ENCODE results near the gene CAPG.

The CAPG gene

DNA sequence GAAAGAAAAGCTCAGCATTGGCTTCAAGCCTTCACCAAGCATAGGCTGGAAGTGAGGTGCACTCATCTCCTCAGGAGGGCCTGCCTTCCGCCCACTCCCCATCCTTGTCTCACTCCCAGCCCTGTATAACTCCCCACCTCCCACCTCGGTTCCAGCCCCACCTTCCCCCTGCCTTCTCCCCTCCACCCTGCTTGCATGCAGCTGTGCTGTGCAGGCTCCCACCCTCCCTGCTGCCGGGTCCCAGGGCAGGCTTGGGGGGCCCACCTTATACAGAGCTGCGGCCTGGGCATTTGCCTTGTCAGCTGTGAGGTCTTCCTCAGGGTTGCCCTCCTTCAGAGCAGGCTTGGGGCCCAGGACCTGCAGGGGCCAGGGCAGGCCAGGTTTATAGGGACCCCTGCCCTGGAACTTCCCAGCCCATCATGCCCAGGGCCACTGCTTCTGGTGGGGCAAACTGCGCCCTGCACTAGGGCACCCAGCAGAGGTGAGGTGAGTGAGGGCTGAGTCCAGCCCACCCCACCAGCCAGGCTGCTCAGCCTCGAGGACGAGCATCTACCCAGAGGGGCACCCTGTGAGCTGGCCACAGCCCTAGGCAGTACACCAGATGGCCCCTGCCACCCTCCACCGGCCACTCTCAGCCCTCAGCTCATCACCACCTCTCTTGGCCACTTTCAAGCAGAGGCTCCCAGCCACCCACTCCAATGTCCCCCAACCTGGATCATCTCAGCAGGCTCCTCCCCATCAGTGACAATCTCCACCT, 11.6 kb downstream of the CAPG start:
- DNase-seq (ENCODE audit: insufficient read length, low spot score) (no peak), FAIRE-seq (no peak)
- no peak for TF ChIP-seq SPI1 (IDR thresholded peaks at IDR 0.05; ENCODE audit: low read depth, low read length)
- TF ChIP-seq PAX5 (IDR thresholded peaks at IDR 0.05; ENCODE audit: insufficient read depth, low read length, severe bottlenecking): no peak
- TF ChIP-seq POLR2A (IDR thresholded peaks at IDR 0.05; ENCODE audit: low read depth, low read length): no peak
- no peak for TF ChIP-seq TAF1 (IDR thresholded peaks at IDR 0.05; ENCODE audit: low read depth, low read length)
- no peak for TF ChIP-seq POU2F2 (IDR thresholded peaks at IDR 0.05; ENCODE audit: low read depth, low read length)
- TF ChIP-seq POLR2AphosphoS5 (IDR thresholded peaks at IDR 0.05; ENCODE audit: low read depth, low read length): no peak

- no peak for DNase-seq (ENCODE audit: insufficient read length, low spot score)
Measured at GRCh38 chr2:85397925-85398331, 12.2 kb downstream of the CAPG start.

DNA sequence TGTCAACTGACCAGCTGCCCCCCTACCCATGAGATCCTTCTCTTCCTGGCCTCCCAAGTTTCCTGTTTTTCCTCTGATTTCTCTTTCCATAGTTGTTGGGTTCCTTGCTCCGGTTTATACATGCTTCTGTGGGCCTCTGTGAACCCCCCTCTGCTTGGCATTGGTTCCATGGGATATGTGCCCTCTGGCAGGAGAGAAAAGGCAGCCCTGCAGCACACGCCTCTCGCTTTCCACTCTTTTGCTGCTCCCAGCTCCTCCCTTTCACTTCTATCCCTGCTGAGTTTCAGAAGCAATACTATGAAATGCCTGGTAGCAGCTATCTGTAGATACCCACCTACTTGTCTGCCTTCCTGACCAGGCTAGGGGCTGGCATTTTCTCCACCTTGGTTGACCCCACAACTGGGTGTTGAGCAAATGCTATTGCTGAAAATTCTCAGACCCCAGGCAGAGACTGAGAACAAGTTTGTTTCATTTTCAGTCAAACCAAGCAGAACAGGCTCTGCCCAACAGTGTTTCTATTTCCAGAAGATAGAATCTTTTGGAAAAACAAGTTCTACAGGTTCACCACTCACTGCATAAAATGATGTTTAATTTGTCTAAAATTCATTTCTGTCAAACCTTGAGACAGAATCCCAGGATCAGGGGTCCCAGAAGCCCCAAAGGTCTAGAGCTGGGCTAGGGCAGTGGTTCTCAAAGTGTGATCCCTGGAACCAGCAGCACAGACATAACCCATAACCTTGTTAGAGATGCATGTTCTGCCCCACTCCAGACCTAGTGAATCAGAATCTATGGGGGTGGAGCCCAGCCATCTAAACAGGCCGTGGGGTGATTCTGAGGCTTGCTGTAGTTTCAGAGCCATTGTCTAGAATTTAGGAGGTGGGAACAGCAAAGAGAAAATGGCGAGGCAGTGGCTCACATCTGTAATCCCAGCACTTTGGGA, 13.4 kb downstream of the CAPG start:
- DNase-seq (ENCODE audit: insufficient read length, low spot score): no peak
- no peak for TF ChIP-seq PAX5 (IDR thresholded peaks at IDR 0.05; ENCODE audit: insufficient read depth, low read length, severe bottlenecking)
- no peak for TF ChIP-seq POU2F2 (IDR thresholded peaks at IDR 0.05; ENCODE audit: low read depth, low read length)
- TF ChIP-seq TAF1 (IDR thresholded peaks at IDR 0.05; ENCODE audit: low read depth, low read length): no peak
- TF ChIP-seq SPI1 (IDR thresholded peaks at IDR 0.05; ENCODE audit: low read depth, low read length): no peak
- no peak for TF ChIP-seq POLR2A (IDR thresholded peaks at IDR 0.05; ENCODE audit: low read depth, low read length)
- FAIRE-seq: no peak

More at GRCh38 chr2:85397925-85398331, 12.2 kb downstream of the CAPG start:
- TF ChIP-seq TAF1 (IDR thresholded peaks at IDR 0.05; ENCODE audit: low read depth, low read length) (no peak), SPI1 (IDR thresholded peaks at IDR 0.05; ENCODE audit: low read depth, low read length) (no peak), PAX5 (IDR thresholded peaks at IDR 0.05; ENCODE audit: insufficient read depth, low read length, severe bottlenecking) (no peak), POLR2A (IDR thresholded peaks at IDR 0.05; ENCODE audit: low read depth, low read length) (no peak), POU2F2 (IDR thresholded peaks at IDR 0.05; ENCODE audit: low read depth, low read length) (no peak), POLR2AphosphoS5 (IDR thresholded peaks at IDR 0.05; ENCODE audit: low read depth, low read length) (no peak)
- no peak for FAIRE-seq

GRCh38 chr2:85395912-85396475, 14.2 kb downstream of the CAPG start:
- no peak for DNase-seq (ENCODE audit: insufficient read length, low spot score)
- TF ChIP-seq PAX5 (IDR thresholded peaks at IDR 0.05; ENCODE audit: insufficient read depth, low read length, severe bottlenecking): no peak
- TF ChIP-seq POU2F2 (IDR thresholded peaks at IDR 0.05; ENCODE audit: low read depth, low read length): no peak
- TF ChIP-seq SPI1 (IDR thresholded peaks at IDR 0.05; ENCODE audit: low read depth, low read length): no peak
- no peak for TF ChIP-seq POLR2A (IDR thresholded peaks at IDR 0.05; ENCODE audit: low read depth, low read length)
- FAIRE-seq: no peak

GRCh38 chr2:85394976-85395375, 15.2 kb downstream of the CAPG start:
- DNase-seq (ENCODE audit: insufficient read length, low spot score): no peak
- TF ChIP-seq TAF1 (IDR thresholded peaks at IDR 0.05; ENCODE audit: low read depth, low read length) (no peak), POU2F2 (IDR thresholded peaks at IDR 0.05; ENCODE audit: low read depth, low read length) (no peak), POLR2AphosphoS5 (IDR thresholded peaks at IDR 0.05; ENCODE audit: low read depth, low read length) (no peak), PAX5 (IDR thresholded peaks at IDR 0.05; ENCODE audit: insufficient read depth, low read length, severe bottlenecking) (no peak), POLR2A (IDR thresholded peaks at IDR 0.05; ENCODE audit: low read depth, low read length) (no peak), SPI1 (IDR thresholded peaks at IDR 0.05; ENCODE audit: low read depth, low read length) (no peak)
- FAIRE-seq: no peak

- FAIRE-seq: no peak
- DNase-seq (ENCODE audit: insufficient read length, low spot score): no peak
- no peak for TF ChIP-seq POU2F2 (IDR thresholded peaks at IDR 0.05; ENCODE audit: low read depth, low read length)
- no peak for TF ChIP-seq PAX5 (IDR thresholded peaks at IDR 0.05; ENCODE audit: insufficient read depth, low read length, severe bottlenecking)
- no peak for TF ChIP-seq TAF1 (IDR thresholded peaks at IDR 0.05; ENCODE audit: low read depth, low read length)
- no peak for TF ChIP-seq SPI1 (IDR thresholded peaks at IDR 0.05; ENCODE audit: low read depth, low read length)
- TF ChIP-seq POLR2A (IDR thresholded peaks at IDR 0.05; ENCODE audit: low read depth, low read length): no peak
- no peak for TF ChIP-seq POLR2AphosphoS5 (IDR thresholded peaks at IDR 0.05; ENCODE audit: low read depth, low read length)
Measured at GRCh38 chr2:85394261-85394681, 15.9 kb downstream of the CAPG start.

GRCh38 chr2:85393836-85394235, 16.3 kb downstream of the CAPG start:
- FAIRE-seq: no peak
- no peak for TF ChIP-seq POLR2A (IDR thresholded peaks at IDR 0.05; ENCODE audit: low read depth, low read length)
- TF ChIP-seq POU2F2 (IDR thresholded peaks at IDR 0.05; ENCODE audit: low read depth, low read length): no peak
- TF ChIP-seq POLR2AphosphoS5 (IDR thresholded peaks at IDR 0.05; ENCODE audit: low read depth, low read length): no peak
- TF ChIP-seq SPI1 (IDR thresholded peaks at IDR 0.05; ENCODE audit: low read depth, low read length): no peak
- TF ChIP-seq PAX5 (IDR thresholded peaks at IDR 0.05; ENCODE audit: insufficient read depth, low read length, severe bottlenecking): no peak
- TF ChIP-seq TAF1 (IDR thresholded peaks at IDR 0.05; ENCODE audit: low read depth, low read length): no peak

DNA sequence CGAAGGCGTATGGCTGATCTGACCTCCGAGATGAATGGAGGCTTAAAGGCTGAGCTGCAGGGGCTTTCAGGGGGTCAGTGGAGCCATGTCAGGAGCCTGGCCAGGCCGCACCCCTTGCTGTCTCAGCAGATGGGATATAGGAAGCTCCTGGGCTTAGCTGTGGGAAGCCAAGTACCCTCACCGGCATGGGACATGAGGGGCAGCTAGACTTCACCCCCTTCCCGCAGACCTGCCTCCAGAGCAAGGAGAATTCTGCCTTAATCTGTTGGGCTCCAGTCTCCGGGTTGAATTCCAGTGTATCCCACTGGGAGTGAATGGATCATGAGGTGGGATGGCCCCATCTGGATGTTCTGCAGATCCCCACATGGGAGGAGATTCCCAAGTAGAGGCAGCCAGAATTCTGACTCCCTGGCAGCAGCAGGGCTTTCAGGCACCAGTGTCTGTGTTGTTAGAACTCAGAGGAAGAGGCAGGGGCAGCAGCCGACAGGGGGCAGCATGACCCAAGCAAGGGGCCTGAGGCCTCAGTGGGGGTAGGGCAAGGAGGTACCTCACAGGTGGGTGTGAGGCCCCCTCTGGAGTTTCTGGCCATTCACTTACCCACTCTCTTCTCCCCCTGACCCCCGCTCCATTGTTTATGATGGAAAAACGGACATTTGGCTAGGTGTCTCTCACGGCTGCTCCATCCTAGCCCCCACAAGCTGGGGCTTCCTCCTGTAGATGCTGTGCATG, 19.1 kb downstream of the CAPG start:
- TF ChIP-seq POU2F2 (IDR thresholded peaks at IDR 0.05; ENCODE audit: low read depth, low read length): no peak
- TF ChIP-seq TAF1 (IDR thresholded peaks at IDR 0.05; ENCODE audit: low read depth, low read length): no peak
- no peak for TF ChIP-seq POLR2AphosphoS5 (IDR thresholded peaks at IDR 0.05; ENCODE audit: low read depth, low read length)
- no peak for TF ChIP-seq POLR2A (IDR thresholded peaks at IDR 0.05; ENCODE audit: low read depth, low read length)
- TF ChIP-seq SPI1 (IDR thresholded peaks at IDR 0.05; ENCODE audit: low read depth, low read length): no peak
- no peak for TF ChIP-seq PAX5 (IDR thresholded peaks at IDR 0.05; ENCODE audit: insufficient read depth, low read length, severe bottlenecking)
- DNase-seq (ENCODE audit: insufficient read length, low spot score) (peak; percentile 63), FAIRE-seq (peak; percentile 69)

More at GRCh38 chr2:85393836-85394235, 16.3 kb downstream of the CAPG start:
- no peak for DNase-seq (ENCODE audit: insufficient read length, low spot score)

All from GM12891 (cell line).